ENCODE data around the gene SNCG.
"Not testable (repeated sequence)": the region's sequence is repeated elsewhere in the genome, so short reads cannot be mapped to it uniquely, and the experiment has no call there.

The SNCG gene

GRCh38 chr10:86958116-86958900 is at the start of gene SNCG:
SNCG (plus strand) TSS chr10:86958599; CDS start chr10:86958698, 99 bp downstream.
- no peak for DNase-seq

GRCh38 chr10:86914734-86915133 is 43.7 kb upstream of the SNCG start:
- DNase-seq, result no peak

DNA sequence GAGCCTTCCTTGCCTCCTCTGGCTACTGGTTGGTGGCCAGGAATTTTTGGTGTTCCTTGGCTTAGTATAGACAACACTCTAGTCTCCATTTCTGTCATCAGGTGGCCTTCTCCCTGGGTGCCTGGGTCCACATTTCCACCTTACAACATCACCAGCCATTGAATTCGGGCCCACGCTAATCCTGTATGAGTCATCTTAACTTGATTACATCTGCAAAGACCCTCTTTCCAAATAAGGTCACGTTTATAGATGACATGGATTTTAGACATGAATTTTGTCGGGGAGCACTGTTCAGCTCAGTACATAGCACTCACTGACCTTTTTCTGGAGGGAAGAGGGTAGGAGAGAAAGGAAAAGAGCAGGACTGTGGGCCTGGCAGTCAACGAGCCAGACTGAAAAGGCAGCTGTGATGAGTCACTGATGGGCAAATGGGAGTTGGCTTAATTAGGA is 40.4 kb upstream of the SNCG start:
- DNase-seq, result no peak

- no peak for DNase-seq
Observed at GRCh38 chr10:86922553-86922961, 35.8 kb upstream of the SNCG start.

GRCh38 chr10:86929468-86930380 is 28.7 kb upstream of the SNCG start:
- DNase-seq, result no peak

- DNase-seq, result no peak
Observed at GRCh38 chr10:86931872-86932271, 26.5 kb upstream of the SNCG start.

DNA sequence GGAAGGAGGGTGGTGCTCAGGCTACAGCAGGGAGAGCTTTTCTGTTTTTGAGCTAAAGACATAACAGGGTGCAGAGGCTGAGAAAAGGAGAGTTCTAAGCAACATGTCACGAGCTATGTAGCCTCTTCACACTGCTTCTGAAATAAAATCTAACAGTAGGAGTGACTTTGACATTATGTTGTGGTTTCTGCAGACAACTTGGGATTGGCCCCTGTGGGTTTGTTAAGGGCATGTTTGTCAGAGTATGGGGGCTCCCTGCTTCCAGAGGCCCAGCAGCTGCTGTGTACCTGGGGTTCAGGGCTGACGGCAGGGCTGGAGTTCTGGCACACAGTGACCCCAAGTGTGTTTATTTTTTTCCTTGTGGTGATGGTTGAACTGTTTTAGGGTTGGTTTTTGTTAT is 25.7 kb upstream of the SNCG start:
- DNase-seq, result no peak

DNA sequence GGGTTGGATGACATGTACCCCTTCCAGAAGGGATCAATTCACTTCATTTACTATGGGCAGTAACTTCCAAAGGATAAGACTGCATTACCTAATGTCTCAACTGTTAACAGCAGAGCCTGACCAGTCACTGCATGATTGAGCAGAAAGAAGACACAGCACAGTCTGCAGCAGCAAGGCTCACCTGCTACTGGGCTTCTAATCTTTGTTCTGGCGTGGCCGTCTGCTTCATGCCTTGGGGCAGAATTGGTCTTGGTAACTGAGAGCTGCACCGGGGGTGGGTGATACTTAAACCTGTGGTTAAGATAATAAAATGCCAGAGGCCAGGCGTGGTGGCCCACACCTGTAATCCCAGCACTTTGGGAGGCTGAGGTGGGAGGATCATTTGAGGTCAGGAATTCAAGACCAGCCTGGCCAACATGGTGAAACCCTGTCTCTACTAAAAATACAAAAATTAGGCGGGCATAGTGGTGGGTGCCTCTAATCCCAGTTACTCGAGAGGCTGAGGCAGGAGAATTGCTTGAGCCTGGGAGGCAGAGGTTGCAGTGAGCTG is 24.2 kb upstream of the SNCG start:
- DNase-seq, result not testable (repeated sequence)

DNA sequence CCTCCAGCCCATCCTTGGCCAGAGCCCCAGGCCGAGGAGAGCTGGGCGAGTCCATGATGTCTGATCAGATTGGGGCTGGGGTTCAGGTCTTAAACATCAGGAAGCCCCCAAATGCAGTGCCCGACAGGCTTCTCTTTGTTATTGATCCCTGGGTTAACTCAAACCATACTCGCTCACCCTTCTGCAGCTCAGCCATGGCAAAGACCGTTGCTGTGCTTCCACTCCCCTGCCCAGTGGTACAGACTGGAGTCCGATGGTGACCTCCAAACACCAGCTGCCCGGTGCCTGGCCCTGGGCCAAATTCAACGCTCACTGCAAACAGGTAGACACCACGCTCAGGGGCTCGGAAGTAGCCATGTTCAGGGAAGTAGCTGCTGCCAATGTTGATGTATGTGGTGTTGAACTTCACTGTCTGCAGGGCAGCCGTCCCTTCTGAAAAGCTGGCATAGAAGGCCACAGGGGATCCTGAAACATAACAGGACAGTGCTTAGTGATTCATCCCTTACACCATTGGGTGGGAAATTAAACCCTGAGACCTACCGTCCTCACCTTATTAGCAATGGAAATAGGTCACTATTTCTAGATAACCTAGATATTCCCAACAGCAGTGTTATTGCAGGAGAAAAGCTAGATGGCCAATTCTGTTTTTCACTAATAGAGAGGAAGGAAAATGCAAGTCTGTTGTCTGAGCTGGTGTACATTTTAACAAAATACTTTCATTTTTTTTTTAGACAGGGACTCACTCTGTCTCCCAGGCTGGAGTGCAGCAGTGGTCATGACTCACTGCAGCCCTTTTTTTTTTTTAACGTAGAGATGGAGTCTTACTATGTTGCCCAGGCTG is 21.5 kb upstream of the SNCG start:
- no peak for DNase-seq

GRCh38 chr10:86937502-86938154 is 20.8 kb upstream of the SNCG start:
- no peak for DNase-seq

DNA sequence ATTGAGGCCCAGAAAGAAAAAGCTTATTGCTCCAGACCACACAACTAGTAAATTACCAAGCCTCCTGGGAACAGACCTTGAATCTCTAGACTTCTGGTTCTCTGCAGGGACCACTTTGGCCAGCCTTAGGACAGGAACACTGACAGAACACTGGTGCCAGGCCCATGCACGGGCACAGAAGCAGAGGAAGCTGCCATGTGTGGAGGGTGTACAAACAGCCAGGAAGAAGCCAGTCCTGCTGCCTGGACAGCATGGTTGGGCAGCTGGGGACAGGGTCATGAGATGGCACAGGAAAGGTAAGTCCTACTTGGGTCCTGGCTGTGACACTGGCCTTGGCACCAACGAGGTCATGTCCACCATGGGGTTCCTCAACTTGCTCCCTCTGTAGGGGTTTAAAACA is 20.1 kb upstream of the SNCG start:
- DNase-seq, result no peak

DNA sequence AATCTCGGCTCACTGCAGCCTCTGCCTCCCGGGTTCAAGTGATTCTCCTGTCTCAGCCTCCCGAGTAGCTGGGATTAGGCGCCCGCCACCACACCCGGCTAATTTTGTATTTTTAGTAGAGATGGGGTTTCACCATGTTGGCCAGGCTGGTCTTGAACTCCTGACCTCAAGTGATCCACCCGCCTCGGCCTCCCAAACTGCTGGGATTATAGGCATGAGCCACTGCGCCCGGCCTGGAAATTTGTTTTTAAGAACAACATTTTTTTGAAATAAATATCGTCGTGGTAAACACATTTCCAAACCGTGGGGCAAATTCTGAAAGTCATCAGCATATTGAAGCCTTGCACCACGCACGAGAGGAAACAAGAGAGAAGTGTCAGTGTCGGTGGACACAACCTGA is 18.3 kb upstream of the SNCG start:
- not testable (repeated sequence) for DNase-seq

- no peak for DNase-seq
Observed at GRCh38 chr10:86940677-86941076, 17.7 kb upstream of the SNCG start.

DNA sequence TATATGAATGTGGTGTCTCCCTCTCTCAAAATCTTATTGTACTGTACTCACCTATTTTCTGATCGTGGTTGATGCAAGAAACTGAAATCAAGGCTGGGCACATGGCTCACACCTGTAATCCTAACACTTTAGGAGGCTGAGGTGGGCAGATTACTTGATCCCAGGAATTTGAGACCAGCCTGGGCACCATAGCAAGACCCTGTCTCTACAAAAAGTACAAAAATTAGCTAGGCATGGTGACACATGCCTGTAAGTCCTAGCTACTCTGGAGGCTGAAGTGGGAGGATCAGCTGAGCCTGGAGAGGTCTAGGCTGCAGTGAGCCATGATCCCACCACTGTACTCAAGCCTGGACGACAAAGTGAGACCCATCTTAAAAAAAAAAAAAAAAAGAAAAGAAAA is 17.0 kb upstream of the SNCG start:
- no peak for DNase-seq

DNA sequence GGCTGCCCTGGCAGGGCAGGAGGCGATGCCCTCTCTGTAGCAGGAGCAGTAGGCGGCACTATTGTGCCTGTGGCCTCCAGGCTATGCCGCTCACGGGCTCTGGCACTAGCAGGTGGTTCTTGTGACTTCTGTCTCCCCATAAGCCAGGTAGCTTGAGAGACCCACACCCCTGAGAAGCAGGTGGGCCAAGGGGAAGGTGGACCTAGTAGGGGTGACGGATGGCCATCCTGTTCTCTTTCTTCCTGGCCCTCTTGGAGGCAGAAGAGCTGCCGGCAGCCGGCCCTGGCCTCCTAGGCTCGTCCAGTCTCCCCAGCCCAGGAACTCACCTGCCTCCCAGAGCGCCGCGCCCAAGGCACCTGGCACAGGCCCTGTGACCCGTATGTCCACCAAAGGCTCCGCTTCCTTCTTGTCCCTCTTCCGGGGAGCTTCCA is 16.4 kb upstream of the SNCG start:
- no peak for DNase-seq

DNA sequence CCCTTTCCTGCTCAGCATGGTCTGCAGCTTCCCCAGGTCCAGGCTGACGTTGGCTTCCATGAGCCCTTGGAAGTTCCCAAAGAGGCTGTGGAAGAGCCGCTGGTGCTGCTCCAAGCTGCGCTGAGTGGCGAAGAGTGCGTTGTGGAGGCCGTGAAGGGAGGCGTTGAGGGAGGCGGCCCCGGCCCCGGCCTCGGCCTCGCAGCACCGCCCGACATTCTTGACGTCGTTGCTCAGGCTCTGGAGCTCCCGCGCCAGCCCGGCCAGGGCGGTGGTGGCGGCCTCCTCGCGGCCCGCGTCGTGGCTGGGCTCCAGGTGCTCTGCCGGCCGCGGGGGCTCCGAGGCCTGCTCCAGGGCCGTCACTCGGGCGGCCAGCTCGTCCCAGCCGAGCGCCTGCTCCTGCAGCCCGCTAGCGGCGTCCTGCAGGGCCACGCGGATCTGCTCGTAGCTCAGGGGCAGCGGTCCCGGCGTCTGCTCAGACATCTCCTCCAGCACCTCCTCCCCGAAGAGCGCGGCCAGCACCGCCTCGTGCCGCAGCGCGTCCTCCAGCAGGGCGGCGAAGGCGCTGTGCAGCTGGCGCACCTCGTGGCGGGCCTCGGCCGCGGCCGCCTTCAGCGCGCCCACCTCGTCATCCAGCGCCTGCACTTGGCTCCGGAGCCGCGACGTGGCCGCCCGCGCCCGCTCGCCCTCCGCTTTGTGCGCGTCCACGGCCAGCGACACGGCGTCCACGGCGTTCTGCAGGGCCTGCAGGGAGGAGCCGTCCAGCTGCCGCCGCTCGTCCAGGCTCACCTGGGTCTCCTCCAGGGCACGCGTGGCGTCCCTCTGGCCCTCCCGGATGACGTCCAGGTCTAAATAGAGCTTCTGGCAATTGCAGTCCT is 15.7 kb upstream of the SNCG start:
- DNase-seq, result no peak

GRCh38 chr10:86943316-86944030 is 14.9 kb upstream of the SNCG start:
- no peak for DNase-seq

DNA sequence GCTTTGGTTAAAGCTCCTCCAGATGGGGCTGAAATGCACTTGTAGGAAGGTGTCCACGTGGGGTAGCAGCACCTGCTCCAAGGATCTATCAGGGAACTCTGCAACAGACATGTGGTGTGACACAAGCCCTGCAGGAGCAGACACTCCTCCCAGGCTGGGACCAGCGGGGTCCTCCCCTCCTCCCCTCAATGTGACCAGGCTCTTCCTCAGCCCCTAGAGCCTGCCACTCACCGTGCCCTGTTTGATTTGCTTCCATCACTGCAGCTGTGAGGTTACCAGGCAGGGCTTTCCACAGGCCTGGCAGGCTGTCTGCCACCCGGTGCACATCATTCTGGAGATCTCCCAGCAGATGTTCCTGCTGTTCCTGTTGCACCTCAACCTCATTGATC is 14.4 kb upstream of the SNCG start:
- DNase-seq, result no peak

- DNase-seq, result no peak
Observed at GRCh38 chr10:86944471-86944870, 13.9 kb upstream of the SNCG start.

DNA sequence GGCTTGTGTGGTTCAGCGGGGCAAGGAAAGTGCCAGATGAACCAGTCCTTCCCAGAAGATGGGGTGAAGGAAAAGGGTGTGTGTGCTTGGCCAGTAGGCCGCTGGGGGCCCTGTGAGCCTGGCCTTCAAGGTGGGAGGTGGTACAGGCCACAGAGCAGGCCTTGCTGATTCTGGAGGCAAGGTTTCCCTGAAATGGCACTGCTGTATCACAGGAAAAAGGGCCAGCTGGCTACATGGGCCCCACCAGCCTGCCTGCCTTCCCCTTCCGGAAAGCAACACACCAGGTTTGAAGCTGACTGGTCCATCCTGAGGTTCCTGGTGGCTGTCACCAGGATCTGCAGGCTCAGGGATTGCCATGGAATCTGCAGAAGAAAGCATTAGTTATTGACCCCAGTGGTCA is 13.5 kb upstream of the SNCG start:
- DNase-seq, result no peak
